K562 (cell line): ENCODE data around the gene TUBA8. TPM values are rescaled to one million over a fixed set of nuclear protein-coding genes. Genes with fewer than 3 reads are reported as not detected.

ENCODE experiments used
- ATAC-seq: fragments of 200-7000 bp; cut with Tn5 transposase; 3 replicates; pipeline ENCODE4 v1.9.1; 2020; ENCODE audit warnings: moderate library complexity
- BruUV-seq: library from RNA; stranded (reverse); fragments of 400-500 nt; replicated peaks from 2 replicates; lab custom pipeline; 2021; lab: Mats Ljungman, UMichigan
- CTCF ChIA-PET: fragments of 300-600 bp; formaldehyde crosslinking; extraction: SDS; loops from one replicate; lab custom pipeline; 2021; ENCODE audit warnings: low intra/inter-chr PET ratio; lab: Yijun Ruan, JAX
- POLR2A ChIA-PET: fragments of 300-600, 350-650 bp; sonication (Branson Sonifier 250); formaldehyde crosslinking; extraction: SDS; loops from one replicate; lab custom pipeline; 2021; ENCODE audit warnings: antibody characterized with exemption, inconsistent platforms; lab: Yijun Ruan, JAX
- DNase-seq, 4 experiments: peaks; one replicate each; pipeline versions ENCODE4 v3.0.0 to v3.0.0-alpha.2; 2011 to 2018; ENCODE audit warnings: low spot score in 3 of 4, mixed read lengths in 3 of 4; ENCODE audit errors: extremely low read depth in 1 of 4
- FAIRE-seq: peaks from 2 replicates; lab custom pipeline; 2011; peaks lifted over from hg19 to GRCh38; lab: Jason Lieb, UNC
- H2AFZ ChIP-seq: 2 replicates; pipeline ENCODE4 v1.6.0; 2011; ENCODE audit warnings: low read depth, low read length, control low read depth, inconsistent platforms
- H3K27ac ChIP-seq: fragments of 200-600 bp; 3 replicates; pipeline ENCODE4 v1.8.0; 2011; ENCODE audit warnings: low read depth, mild to moderate bottlenecking, control low read depth, inconsistent platforms, low read length, moderate library complexity, mixed read lengths; ENCODE audit errors: extremely low read depth
- H3K27me3 ChIP-seq, 2 experiments: fragments of 300-600 bp in 1 of 2; 2 replicates in 1 of 2; 3 replicates in 1 of 2; pipeline versions ENCODE4 v1.6.0 to v1.8.0; 2011; ENCODE audit warnings: inconsistent platforms in 2 of 2, low read length in 2 of 2, mild to moderate bottlenecking in 1 of 2, mixed read lengths in 1 of 2, moderate library complexity in 1 of 2; ENCODE audit not compliant: control insufficient read depth in 2 of 2, insufficient read depth in 2 of 2
- H3K36me3 ChIP-seq: fragments of 300-600 bp; 3 replicates; pipeline ENCODE4 v1.8.0; 2011; ENCODE audit warnings: mild to moderate bottlenecking, low read length, inconsistent platforms; ENCODE audit not compliant: control insufficient read depth, insufficient read depth
- H3K4me1 ChIP-seq, 2 experiments: fragments of 200-600 bp in 1 of 2; replicated peaks in 1 of 2; 2 replicates in 1 of 2; 3 replicates in 1 of 2; pipeline versions ENCODE4 v1.5.1 to v1.8.0; 2011; ENCODE audit warnings: inconsistent platforms in 2 of 2, low read length in 2 of 2, mild to moderate bottlenecking in 1 of 2, mixed read lengths in 1 of 2, moderate library complexity in 1 of 2; ENCODE audit not compliant: control insufficient read depth in 2 of 2, insufficient read depth in 2 of 2
- H3K4me2 ChIP-seq: 2 replicates; pipeline ENCODE4 v1.6.1; 2011; ENCODE audit warnings: low read length, control low read depth, inconsistent platforms, mixed read lengths; ENCODE audit not compliant: insufficient read depth
- H3K4me3 ChIP-seq: fragments of 200-600 bp; sonication (generic), shearing (Covaris generic); 2 replicates; pipeline ENCODE4 v1.5.1; 2016; ENCODE audit warnings: control low read depth, inconsistent platforms
- H3K79me2 ChIP-seq: fragments of 200-600 bp; 3 replicates; pipeline ENCODE4 v1.8.0; 2011; ENCODE audit warnings: low read length, inconsistent platforms; ENCODE audit not compliant: control insufficient read depth, insufficient read depth
- H3K9ac ChIP-seq, 2 experiments: 2 replicates each; pipeline versions ENCODE4 v1.6.0 to v1.6.1; 2011; ENCODE audit warnings: low read depth in 2 of 2, low read length in 2 of 2, control low read depth in 1 of 2, inconsistent platforms in 1 of 2, mild to moderate bottlenecking in 1 of 2, mixed read lengths in 1 of 2; ENCODE audit not compliant: insufficient read depth in 1 of 2
- H3K9me1 ChIP-seq: one replicate; pipeline ENCODE4 v1.6.0; 2011; ENCODE audit warnings: inconsistent platforms, mild to moderate bottlenecking, low read length, moderate library complexity; ENCODE audit not compliant: control insufficient read depth, insufficient read depth
- H3K9me3 ChIP-seq: replicated peaks from 2 replicates; pipeline ENCODE4 v1.5.1; 2011; ENCODE audit warnings: low read depth, low read length, inconsistent platforms; ENCODE audit not compliant: control insufficient read depth, insufficient read depth
- H4K20me1 ChIP-seq: replicated peaks from 2 replicates; pipeline ENCODE4 v1.6.1; 2011; ENCODE audit warnings: low read length, inconsistent platforms, mixed read lengths; ENCODE audit not compliant: control insufficient read depth, insufficient read depth
- ESRRB ChIP-seq: fragments of 250-450 bp; sonication (Bioruptor Pico); IDR thresholded peaks from 2 replicates; pipeline ENCODE4 v1.5.0; 2020; ENCODE audit warnings: mild to moderate bottlenecking, moderate library complexity, borderline replicate concordance
- ETV1 ChIP-seq: fragments of 450-650 bp; conservative IDR thresholded peaks from 2 replicates; pipeline ENCODE4 v1.6.1; 2016; ENCODE audit warnings: missing genetic modification characterization, control low read depth, low read depth, missing compliant biosample characterization
- HDGF ChIP-seq: fragments of 450-650 bp; IDR thresholded peaks from 2 replicates; pipeline ENCODE4 v1.6.1; 2016
- POLR2AphosphoS5 ChIP-seq: IDR thresholded peaks from 2 replicates; pipeline ENCODE4 v1.6.1; 2011; ENCODE audit warnings: mild to moderate bottlenecking, low read depth, low read length, moderate library complexity; ENCODE audit not compliant: control insufficient read depth, insufficient read depth
- RAD51 ChIP-seq: fragments of 450-650 bp; IDR thresholded peaks from 2 replicates; pipeline ENCODE4 v1.7.1; 2016; ENCODE audit warnings: low read depth, mild to moderate bottlenecking, borderline replicate concordance
- SAP30 ChIP-seq: fragments of 200-600 bp; sonication (generic); IDR thresholded peaks from 2 replicates; pipeline ENCODE4 v1.6.1; 2012; ENCODE audit warnings: borderline replicate concordance, low read depth, mild to moderate bottlenecking, moderate library complexity, low read length, control low read depth, inconsistent platforms; ENCODE audit not compliant: insufficient read depth, poor library complexity, severe bottlenecking
- ZFP36 ChIP-seq: fragments of 150-350 bp; IDR thresholded peaks from 2 replicates; pipeline ENCODE4 v1.6.1; 2018; ENCODE audit warnings: low read length, low read depth; ENCODE audit not compliant: partially characterized antibody
- WGBS: fragments of 100-300 bp; shearing (Covaris generic); methylation state at CpG from one replicate; pipeline ENCODE4 v1.1.6; 2016; ENCODE audit warnings: low coverage, mixed read lengths; ENCODE audit not compliant: insufficient coverage; ENCODE audit errors: missing lambda C conversion rate; 5-methylcytosine and 5-hydroxymethylcytosine counted together
- in situ Hi-C: fragments of 300-500 bp; cut with MboI; formaldehyde crosslinking; loops from 4 replicates; pipeline ENCODE4 v1.15.0; 2018; ENCODE audit warnings: inconsistent platforms, mixed read lengths
- intact Hi-C: fragments of 100-400 bp; cut with micrococcal nuclease; formaldehyde crosslinking; loops from 2 replicates; pipeline ENCODE4 v1.14.2; 2022
- polyA plus RNA-seq, 8 experiments: library from polyadenylated mRNA; depleted of rRNA in 4 of 8; stranded (reverse) in 5 of 8; unstranded in 3 of 8; fragments of >200 nt; fragmentation: Nextera tagmentation in 2 of 8; fragmentation: Illumina TruSeq in 1 of 8; extraction: Ambion mirVana in 2 of 8; extraction: Trizol in 1 of 8; gene quantifications; 2 replicates each; pipeline versions ENCODE4 v1.2.1 to v1.2.3, GENCODE V29; 2011 to 2014; ENCODE audit warnings: inconsistent platforms in 1 of 8, missing spikeins in 1 of 8
- total RNA-seq, 7 experiments: library from RNA; depleted of rRNA in 6 of 7; stranded (reverse); fragments of >200 nt in 6 of 7; fragmentation: Illumina TruSeq in 2 of 7; extraction: Trizol in 2 of 7; gene quantifications; 2 replicates each; pipeline versions ENCODE4 v1.2.1 to v1.2.3, GENCODE V29; 2011 to 2021; ENCODE audit warnings: low replicate concordance in 1 of 7
- TF ChIP-seq, protein P1 (sequence below): fragments of 450-650 bp; IDR thresholded peaks from 2 replicates; pipeline ENCODE4 v1.6.1; 2017; ENCODE audit warnings: antibody characterized with exemption, mild to moderate bottlenecking

TUBA8 gene
- total and polyA plus RNA-seq, 9 of the 15 experiments (the other 6 are each of a cell fraction or from before 2014, with no cell fraction given) = 0.07 to 1.1 (median 0.65) TPM

DNA sequence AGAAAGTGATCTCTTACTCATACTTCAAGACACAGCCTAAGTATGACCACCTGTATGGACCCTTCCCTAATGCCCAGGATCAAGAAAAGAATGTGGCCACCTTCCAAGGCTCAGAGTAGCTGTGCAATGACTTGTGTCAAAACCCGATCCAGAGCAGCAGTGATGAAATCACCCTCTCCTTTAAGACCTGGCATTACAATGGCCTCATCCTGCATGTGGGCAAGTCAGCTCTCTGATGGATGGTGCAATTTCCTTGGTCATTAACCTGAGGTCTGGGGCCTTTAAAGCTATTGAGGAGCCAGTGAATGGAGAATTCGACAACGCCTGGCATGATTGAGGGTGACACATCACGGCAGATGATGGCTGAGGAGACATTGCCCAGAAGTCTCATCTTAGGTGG lies 9.1 kb upstream of the TUBA8 start (continued):
- TF ChIP-seq, protein P1, sequence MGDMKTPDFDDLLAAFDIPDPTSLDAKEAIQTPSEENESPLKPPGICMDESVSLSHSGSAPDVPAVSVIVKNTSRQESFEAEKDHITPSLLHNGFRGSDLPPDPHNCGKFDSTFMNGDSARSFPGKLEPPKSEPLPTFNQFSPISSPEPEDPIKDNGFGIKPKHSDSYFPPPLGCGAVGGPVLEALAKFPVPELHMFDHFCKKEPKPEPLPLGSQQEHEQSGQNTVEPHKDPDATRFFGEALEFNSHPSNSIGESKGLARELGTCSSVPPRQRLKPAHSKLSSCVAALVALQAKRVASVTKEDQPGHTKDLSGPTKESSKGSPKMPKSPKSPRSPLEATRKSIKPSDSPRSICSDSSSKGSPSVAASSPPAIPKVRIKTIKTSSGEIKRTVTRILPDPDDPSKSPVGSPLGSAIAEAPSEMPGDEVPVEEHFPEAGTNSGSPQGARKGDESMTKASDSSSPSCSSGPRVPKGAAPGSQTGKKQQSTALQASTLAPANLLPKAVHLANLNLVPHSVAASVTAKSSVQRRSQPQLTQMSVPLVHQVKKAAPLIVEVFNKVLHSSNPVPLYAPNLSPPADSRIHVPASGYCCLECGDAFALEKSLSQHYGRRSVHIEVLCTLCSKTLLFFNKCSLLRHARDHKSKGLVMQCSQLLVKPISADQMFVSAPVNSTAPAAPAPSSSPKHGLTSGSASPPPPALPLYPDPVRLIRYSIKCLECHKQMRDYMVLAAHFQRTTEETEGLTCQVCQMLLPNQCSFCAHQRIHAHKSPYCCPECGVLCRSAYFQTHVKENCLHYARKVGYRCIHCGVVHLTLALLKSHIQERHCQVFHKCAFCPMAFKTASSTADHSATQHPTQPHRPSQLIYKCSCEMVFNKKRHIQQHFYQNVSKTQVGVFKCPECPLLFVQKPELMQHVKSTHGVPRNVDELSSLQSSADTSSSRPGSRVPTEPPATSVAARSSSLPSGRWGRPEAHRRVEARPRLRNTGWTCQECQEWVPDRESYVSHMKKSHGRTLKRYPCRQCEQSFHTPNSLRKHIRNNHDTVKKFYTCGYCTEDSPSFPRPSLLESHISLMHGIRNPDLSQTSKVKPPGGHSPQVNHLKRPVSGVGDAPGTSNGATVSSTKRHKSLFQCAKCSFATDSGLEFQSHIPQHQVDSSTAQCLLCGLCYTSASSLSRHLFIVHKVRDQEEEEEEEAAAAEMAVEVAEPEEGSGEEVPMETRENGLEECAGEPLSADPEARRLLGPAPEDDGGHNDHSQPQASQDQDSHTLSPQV = no peak
- TF ChIP-seq HDGF = no peak
- TF ChIP-seq ETV1 (tag) = no peak
- TF ChIP-seq SAP30 = no peak

DNA sequence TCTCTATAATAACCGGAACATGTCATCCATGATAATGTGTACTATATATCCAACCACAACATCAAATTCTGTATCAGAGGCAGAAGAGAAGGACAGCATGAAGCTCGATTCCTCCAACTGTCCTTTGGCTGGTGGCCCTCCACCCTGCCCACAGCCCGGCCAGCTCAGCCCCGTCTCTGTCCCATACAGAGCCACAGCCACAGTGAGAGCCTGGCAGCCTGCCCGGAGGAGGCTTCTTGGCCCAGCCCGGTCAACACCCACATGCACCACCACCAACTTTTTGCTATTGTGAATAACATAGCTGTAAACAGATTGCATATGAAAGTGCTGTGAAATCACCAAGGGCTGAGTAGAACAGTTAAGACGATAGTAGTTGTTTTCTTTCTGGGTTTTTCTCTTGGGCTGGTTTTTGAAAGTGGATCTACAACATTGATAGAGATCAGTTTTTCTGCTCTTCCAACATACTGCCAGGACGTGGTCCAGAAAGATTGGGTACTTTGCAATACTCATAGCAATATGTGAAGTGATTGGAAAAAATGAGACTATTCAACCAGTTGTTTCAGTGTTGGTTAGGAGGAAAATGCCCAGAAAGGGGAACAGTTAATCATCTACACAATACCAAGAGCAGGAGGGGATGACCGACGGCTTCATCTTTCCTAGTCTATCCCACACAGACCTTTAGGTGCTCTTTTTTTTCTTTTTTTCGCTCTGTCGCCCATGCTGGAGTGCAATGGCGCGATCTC lies 6.9 kb upstream of the TUBA8 start:
- no peaks in the 10 kb centered on the region for H4K20me1 ChIP-seq
- ChIA-PET CTCF (no interaction called here), POLR2A (interaction anchor here (0.6 kb wide), 1 partner anchor 932 kb away, joined by 3 read pairs; no protein-coding TSS in a partner anchor)
- DNase-seq (no peak), ATAC-seq (no peak), FAIRE-seq (no peak)
- intact Hi-C loops (loop anchor here (10.0 kb wide), 1 partner anchor 79 kb away; the partner anchor contains the start of gene MICAL3), in situ Hi-C loops (no loop called here)
- no peak overlapping the region for H2AFZ ChIP-seq
- TF ChIP-seq ZFP36 (peak; percentile 70), ESRRB (CRISPR knock-in tag) (no peak), POLR2AphosphoS5 (no peak), RAD51 (no peak)
- peaks cover 3% of the 10 kb centered on the region; the same call in 1 of the 3 replicates for H3K36me3 ChIP-seq
- H3K79me2 ChIP-seq = no peaks in the 10 kb centered on the region
- H3K9me3 ChIP-seq = no peaks in the 10 kb centered on the region
- 84% methylated on average over 14 of the region's 14 CpGs for WGBS
- peaks cover 0 to 3% of the 10 kb centered on the region in 2 experiments; a peak in 1 of 5 replicates for H3K4me1 ChIP-seq
- H3K27me3 ChIP-seq = no peaks in the 10 kb centered on the region
- no peak overlapping the region for H3K4me2 ChIP-seq
- H3K9me1 ChIP-seq = no peaks in the 10 kb centered on the region
- BruUV-seq = no TSS peak
- no peak overlapping the region for H3K27ac ChIP-seq
- no peak overlapping the region for H3K9ac ChIP-seq
- H3K4me3 ChIP-seq = no peak overlapping the region
